GM21528 (cell line): ENCODE data around the gene EDN2.

Source experiments
- ATAC-seq: cut with Tn5 transposase; IDR thresholded peaks from one replicate; pipeline ENCODE4 v1.9.1; 2021; ENCODE audit warnings: mild to moderate bottlenecking, moderate library complexity; ENCODE audit not compliant: unreplicated experiment, low FRiP score

Gene EDN2

GRCh38 chr1:41484402-41485241 is at the start of gene EDN2:
EDN2 (minus strand) TSS chr1:41484683; CDS start chr1:41484601, 82 bp downstream.
- ATAC-seq: no peak

GRCh38 chr1:41533731-41534080 is 49.2 kb upstream of the EDN2 start:
- ATAC-seq: no peak

GRCh38 chr1:41533016-41533730 is 48.7 kb upstream of the EDN2 start:
- no peak for ATAC-seq

- ATAC-seq: no peak
These were observed 47.9 kb upstream of the EDN2 start for GRCh38 chr1:41532206-41532975.

GRCh38 chr1:41530411-41530810 is 45.9 kb upstream of the EDN2 start:
- no peak for ATAC-seq

GRCh38 chr1:41529621-41530395 is 45.3 kb upstream of the EDN2 start:
- ATAC-seq: no peak

GRCh38 chr1:41528726-41529605 is 44.5 kb upstream of the EDN2 start:
- ATAC-seq: no peak

- ATAC-seq: no peak
These were observed 43.6 kb upstream of the EDN2 start for GRCh38 chr1:41528106-41528505.

- ATAC-seq: no peak
These were observed 42.6 kb upstream of the EDN2 start for GRCh38 chr1:41526956-41527561.

- no peak for ATAC-seq
These were observed 41.6 kb upstream of the EDN2 start for GRCh38 chr1:41525891-41526587.

- no peak for ATAC-seq
These were observed 40.5 kb upstream of the EDN2 start for GRCh38 chr1:41524676-41525675.

- no peak for ATAC-seq
These were observed 39.6 kb upstream of the EDN2 start for GRCh38 chr1:41523949-41524675.

GRCh38 chr1:41523071-41523470 is 38.6 kb upstream of the EDN2 start:
- no peak for ATAC-seq

- ATAC-seq: no peak
These were observed 37.3 kb upstream of the EDN2 start for GRCh38 chr1:41521766-41522165.

GRCh38 chr1:41520951-41521752 is 36.7 kb upstream of the EDN2 start:
- ATAC-seq: no peak

- ATAC-seq: no peak
These were observed 35.2 kb upstream of the EDN2 start for GRCh38 chr1:41519667-41520066.
